Astrocyte of the cerebellum (primary cell): ENCODE results near the gene NDUFB2.

Experiments used
- DNase-seq: peaks from one replicate; pipeline ENCODE4 v3.0.0-alpha.2; 2011; ENCODE audit warnings: low read depth
- H3K4me3 ChIP-seq: 2 replicates; pipeline ENCODE4 v1.5.1; 2011; ENCODE audit warnings: mild to moderate bottlenecking, low read depth, low read length, moderate library complexity
- in situ Hi-C: cut with HindIII; loops from 2 replicates; pipeline ENCODE4 v1.10.0; 2017; ENCODE audit warnings: low sequenced_read_pairs
- TF ChIP-seq, protein P1 (sequence below): IDR thresholded peaks from 2 replicates; pipeline ENCODE4 v1.5.1; 2012; ENCODE audit warnings: low read length, low read depth, moderate library complexity, mild to moderate bottlenecking; ENCODE audit errors: missing control alignments

NDUFB2 gene

DNA sequence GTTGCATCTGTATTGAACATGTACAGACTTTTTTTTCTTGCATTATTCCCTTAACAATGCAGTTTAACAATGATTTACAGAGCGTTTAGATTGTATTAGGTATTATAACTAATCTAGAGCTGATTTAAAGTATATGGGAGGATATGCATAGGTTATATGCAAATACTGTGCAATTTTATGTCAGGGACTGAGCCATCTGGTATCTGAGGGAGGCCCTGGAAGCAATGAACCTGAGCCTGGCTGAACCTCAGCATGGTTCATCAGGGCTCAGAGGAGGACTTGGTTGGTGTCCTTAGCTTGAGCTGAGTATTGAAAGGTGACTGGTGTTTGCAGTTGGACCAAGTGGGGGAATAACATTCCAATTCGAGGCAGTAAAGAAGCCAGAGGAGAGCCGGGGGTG lies 19.0 kb upstream of the NDUFB2 start:
- in situ Hi-C loops = no loop called here
- DNase-seq = no peak
- no peak overlapping the region for H3K4me3 ChIP-seq
- TF ChIP-seq, protein P1, sequence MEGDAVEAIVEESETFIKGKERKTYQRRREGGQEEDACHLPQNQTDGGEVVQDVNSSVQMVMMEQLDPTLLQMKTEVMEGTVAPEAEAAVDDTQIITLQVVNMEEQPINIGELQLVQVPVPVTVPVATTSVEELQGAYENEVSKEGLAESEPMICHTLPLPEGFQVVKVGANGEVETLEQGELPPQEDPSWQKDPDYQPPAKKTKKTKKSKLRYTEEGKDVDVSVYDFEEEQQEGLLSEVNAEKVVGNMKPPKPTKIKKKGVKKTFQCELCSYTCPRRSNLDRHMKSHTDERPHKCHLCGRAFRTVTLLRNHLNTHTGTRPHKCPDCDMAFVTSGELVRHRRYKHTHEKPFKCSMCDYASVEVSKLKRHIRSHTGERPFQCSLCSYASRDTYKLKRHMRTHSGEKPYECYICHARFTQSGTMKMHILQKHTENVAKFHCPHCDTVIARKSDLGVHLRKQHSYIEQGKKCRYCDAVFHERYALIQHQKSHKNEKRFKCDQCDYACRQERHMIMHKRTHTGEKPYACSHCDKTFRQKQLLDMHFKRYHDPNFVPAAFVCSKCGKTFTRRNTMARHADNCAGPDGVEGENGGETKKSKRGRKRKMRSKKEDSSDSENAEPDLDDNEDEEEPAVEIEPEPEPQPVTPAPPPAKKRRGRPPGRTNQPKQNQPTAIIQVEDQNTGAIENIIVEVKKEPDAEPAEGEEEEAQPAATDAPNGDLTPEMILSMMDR = no peak

DNA sequence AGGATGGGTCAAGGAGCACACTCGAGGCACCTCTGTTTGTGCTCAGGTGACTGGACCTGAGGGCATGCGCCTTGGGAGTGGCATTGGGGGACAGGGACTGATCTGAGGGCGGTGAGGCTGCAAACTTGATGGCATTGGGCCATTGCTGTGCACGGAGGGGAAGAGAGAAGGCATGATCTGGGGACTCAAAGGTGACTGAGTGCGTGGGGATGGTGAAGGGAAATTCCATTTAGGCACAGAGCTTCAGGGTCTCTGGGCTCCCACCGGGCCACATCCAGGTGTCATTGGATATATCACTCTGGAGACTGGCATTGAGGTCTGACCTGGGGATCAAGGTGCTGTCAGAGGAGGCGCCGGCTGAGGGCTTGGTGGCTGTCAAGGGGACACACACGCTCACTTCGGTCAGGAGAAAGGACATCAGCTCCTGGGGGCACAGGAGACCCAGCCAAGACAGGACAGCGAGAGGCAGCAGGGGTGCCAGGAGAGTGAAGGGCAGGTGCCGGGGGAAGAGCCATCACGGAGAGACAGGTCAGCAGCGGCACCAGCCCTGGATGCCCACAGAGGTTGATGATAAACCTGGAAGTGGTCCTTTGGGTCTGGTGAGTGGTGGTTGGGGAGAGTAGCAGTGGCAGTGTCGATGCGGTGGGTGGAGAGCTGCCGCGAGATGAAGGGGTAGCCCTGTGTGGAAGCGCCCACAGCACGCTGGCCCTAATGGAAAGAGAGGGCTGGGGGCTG lies 18.3 kb upstream of the NDUFB2 start:
- no peak overlapping the region for H3K4me3 ChIP-seq
- in situ Hi-C loops = no loop called here
- TF ChIP-seq, protein P1 = no peak
- DNase-seq = no peak

DNA sequence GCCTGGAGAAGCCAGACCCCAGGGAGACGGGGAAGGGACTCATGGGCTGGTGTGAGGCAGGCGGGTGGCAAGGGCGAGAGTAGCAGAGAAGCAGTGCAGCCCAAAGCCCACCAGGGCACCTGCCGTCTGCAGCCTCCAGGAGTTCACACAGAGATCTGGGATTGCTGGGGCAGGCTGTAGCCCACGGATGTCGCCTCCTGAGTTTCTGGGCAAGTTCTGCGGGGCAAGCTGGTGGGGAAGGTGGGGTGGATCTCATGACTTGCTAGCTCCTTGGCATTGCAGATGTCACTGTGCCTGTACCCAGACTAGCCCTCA lies 17.7 kb upstream of the NDUFB2 start:
- in situ Hi-C loops = no loop called here
- TF ChIP-seq, protein P1 = no peak
- no peak for DNase-seq
- H3K4me3 ChIP-seq = no peak overlapping the region

DNA sequence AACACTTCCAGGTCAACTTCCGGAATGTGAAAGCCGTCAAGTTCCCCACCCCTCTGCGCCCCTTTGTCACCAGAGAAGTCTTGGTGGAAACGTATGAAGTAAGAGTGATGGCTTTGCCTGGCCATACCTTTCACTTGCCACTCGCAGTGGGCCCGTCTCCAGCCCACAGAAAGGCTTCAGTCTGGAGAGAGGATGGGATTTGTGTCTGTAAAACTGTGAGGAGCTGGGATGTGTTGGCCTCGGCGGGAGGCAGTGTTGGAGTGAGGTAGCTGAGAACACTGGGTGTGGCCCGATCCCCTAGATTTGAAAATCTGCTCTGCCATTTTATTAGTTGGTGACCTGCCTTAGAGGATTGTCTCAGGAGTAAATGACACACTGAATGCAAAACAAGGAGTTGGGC lies 17.3 kb upstream of the NDUFB2 start:
- in situ Hi-C loops = no loop called here
- no peak overlapping the region for H3K4me3 ChIP-seq
- TF ChIP-seq, protein P1 = no peak
- DNase-seq = no peak

DNA sequence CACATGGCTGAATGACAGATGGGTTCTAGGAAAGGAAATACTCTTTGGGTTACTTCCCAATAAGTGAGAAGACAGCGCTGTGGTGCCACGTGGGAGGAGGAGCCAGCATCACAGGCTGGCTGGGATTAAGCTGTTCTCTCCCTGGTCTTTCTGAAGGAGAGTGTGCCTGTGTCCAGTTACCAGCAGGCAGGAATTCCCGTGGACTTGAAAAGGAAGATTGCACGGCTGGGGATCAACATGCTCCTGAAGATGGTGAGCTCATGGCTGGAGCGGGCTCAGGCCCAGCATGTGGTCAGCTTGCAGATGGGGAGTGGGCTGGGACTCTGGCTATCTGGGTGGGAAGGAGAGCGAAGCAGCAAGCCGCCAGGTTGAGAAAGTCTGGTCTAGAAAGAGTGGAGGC lies 15.6 kb upstream of the NDUFB2 start:
- TF ChIP-seq, protein P1 = no peak
- no peak for DNase-seq
- in situ Hi-C loops = no loop called here
- no peak overlapping the region for H3K4me3 ChIP-seq

DNA sequence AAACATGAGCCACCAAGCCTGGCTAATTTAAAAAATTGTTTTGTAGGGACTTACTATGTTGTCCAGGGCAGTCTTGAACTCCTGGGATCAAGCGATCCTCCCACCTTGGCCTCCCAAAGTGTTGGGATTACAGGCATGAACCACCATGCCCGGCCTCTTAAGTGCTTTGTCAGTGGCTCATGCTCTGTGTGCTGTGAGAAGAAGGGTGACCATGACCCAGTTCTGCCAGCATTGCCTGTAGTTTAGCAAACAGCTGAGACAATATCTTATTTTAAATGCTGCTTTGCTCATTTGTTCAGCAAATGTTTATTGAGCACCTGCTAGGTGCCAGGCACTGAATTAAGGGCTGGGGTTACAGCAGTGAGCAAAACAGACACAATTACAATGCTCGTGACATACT lies 14.7 kb upstream of the NDUFB2 start:
- no peak for DNase-seq
- TF ChIP-seq, protein P1 = no peak
- H3K4me3 ChIP-seq = no peak overlapping the region
- in situ Hi-C loops = no loop called here

DNA sequence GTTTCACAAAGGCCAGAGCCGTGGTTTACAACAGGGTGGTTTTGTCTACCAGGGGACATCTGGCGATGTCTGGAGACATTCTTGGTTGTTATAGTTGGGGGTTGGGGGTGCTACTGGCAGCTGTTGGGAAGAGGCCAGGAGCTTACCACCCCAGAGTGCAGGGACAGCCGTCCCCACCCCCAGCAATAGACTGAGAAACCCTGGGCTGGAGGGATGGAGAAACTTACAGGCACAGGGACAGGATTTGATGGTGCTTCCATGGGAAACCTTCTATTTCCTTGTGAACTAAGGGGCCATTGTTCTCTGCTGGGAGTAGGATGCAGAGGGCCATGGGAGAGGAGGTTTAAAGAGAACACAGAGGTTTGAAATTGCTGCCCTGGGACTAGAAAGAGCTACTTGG lies 12.9 kb upstream of the NDUFB2 start:
- no peak overlapping the region for H3K4me3 ChIP-seq
- TF ChIP-seq, protein P1 = no peak
- in situ Hi-C loops = no loop called here
- no peak for DNase-seq
